Stimulated activated CD8-positive, alpha-beta memory T cell treated with anti-CD3 and anti-CD28 coated beads, Interleukin-4, amount 100 ng/mL, for 24 hours (primary cell): ENCODE data around the gene NSMCE1.

Experiments
- DNase-seq: peaks from one replicate; pipeline ENCODE4 v3.0.0-alpha.2; 2020; ENCODE audit warnings: low read depth

NSMCE1 gene

DNA sequence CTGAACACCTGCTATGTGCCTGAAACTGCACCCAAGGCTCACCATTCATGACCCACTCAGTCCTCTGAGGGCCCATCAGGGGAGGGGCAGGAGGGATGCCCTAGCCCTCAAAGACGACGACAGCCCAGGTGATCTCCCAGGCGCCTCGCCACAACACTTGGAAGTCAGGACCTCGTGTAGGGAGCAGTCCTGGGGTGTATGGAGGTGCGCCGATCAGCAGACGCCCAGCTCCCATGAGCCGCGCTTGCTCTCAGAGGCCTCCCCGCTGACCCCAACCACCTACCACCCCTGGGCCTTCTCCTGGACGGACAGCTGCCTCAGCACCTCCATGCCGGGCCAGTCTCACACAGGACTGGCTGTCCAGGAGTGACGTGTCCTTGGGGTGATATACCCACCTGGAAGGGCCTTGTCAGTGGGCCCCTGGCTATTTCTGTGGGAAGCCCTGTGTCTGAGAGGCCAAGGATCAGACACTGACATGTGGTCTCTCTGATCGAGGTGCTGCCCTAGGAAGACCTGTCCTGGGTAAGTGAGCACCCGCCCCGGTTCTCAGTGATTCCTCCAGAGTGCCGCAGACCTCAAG is 38.6 kb downstream of the NSMCE1 start:
- no peak for DNase-seq

DNA sequence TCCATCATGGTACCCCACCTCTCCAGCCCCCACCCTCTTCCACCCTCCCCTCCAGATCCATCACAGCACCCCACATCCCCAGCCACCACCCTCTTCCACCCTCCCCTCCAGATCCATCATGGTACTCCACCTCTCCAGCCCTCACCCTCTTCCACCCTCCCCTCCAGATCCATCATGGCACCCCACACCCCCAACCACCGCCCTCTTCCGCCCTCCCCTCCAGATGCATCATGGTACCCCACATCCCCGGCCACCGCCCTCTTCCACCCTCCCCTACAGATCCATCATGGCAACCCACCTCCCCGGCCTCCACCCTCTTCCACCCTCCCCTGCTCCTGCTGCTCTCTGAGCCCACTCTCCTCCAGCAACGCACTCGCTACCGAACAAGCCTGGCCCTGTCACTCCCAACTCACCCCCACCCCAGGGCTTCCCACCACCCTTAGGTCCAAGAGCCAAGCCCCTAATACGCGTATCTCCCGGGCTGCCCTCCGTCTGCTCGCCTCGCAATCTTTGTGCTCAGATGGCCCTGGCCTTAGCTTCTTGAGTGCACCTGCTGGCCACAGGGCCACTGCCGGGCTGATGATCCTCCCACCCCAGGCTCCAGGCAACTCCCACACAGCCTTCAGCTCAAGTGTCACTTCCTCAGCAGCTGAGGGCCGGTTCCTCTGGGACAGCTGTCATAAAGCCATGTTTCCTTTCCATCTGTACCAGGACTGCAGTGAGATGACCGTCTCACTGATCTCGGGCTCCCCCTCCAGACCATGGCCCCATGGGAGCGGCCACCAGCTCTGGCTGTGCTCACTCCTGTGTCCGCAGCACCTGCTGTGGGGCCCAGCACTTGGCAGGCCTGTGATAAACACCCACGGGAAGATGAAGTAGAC is 39.7 kb downstream of the NSMCE1 start:
- no peak for DNase-seq

DNA sequence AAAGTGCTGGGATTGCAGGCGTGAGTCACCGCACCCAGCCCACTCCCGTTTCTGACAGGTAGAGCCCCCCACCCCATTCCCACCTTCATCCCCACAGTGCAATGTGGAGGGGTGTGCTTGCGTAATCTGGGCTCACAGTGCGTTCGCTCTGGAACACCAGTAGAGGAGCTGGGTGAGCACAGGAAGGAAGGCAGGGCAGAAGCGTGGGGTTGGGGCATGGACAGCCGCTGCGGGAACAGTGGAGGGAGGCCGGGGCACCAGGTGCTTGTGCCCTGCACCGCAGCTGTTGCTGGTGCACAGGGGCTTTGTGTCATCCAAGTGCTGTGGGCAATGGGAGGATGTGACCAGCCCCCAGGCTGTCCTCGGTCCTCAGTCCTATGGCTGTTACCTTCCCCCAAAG is 40.5 kb downstream of the NSMCE1 start:
- no peak for DNase-seq

DNA sequence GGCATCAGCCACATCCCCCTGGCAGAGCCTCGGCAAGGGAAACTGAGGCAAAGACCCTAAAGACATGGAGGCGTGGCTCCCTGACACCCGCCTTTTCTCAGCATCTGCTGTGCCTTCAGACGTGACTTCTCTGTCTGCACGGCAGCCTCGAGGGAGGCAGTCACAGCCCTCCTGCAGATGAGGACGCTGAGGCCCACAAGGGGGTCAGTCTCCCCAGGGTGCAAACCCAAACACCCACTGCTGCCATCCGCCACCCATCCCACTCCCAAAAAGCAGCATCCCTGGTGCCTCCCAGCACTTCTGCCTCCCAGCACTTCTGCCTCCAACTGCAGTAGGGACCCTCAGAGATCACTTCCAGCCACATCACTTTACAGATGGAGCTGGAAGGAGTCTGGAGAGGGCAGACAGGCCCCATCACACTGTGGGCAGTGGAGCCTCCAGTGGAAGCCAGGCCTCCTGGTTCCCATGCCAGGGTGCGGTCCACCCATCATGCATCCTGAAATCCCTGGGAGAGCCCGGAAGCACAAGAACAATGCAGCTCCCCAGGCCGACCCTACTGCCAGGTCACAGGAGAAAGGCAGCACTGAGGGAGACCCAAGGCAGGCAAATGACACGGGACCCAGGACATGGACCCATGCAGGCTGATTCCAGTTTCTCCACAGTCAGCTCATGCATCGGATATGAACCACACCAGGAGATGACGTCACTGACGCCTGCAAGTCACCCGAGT is 41.4 kb downstream of the NSMCE1 start:
- no peak for DNase-seq

DNA sequence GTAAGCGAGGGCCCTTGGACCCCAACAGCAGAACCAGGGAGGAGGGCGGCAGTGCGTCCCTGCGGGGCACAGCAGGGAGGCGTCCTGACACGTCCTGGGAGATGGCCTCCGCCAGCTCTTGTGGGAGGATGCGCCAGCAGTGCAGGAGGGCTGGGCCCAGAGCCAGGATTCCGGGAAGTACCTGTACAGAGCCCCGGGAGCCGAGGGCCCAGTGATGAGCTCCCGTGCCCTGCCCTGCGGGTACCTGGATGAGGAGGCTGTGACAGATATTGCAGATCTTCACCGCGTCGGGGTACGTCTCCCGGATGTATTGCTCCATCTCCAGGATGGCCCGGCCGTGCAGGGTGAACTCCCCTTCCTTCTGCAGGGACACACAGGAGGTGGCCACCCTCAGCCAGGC is 42.1 kb downstream of the NSMCE1 start:
- DNase-seq: no peak

DNA sequence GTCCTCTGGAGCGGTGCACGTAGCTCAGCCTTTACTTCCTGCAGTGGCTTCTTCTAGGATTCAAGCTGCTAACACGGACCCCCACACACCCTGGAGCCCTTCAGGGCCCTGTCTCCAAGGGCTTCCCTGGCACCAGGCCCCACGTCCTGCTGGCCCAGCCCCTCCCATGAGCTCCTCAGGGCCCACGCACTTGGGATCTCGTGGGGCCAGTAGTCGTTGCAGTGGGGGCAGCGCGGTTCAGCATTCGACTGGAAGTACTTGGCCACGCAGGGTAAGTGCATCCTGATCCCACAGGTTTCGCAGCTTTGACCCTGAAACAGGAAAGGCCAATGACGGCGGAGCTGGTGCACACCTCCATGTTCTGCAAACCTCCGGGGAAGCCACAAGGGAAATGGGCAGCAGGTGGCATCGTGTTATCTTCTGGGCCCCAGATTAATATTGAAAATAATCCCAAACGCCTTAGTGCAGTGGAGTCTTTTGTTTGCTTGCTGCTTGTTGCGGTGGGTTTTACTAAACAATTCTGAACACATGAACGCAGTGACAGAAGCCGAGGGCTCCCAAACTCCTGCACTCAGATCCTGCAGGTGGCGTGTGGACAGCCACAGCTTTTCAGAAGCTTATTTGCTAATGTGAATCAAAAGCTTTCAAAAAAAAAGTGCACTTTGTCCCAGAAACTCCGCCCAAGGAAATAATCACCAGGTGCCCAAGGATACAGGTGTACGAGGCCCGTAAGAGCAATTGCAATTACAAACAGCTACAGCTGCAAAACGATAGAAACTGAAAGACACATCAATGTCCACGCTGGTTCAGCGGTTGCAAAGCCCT is 42.8 kb downstream of the NSMCE1 start:
- no peak for DNase-seq

DNA sequence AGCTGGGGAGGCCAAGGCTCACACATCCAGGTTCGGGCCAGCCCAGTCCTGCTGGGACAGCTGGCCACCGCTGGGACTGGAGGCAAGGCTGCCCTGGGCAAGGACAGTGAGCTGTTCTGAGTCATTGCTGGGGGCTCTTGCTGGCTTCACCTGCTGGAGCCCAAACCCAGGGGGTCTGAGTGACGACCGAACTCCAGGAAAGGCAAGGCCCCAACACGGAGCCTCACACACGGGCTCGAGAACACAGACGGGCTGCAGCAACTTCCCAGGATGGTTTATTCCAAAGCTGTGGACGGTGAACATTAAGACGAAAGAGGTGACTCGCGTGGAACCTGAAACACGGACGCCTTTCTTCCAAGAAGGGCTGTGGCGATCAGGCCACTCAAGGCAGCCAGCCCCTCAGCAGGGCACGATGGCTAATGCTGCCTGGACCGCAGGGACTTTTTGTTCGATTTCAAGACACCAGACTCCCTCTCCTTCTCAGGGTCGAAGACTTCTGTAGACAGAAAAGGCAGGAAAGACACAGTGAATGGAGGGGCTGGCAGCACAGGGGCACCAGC is 43.8 kb downstream of the NSMCE1 start:
- no peak for DNase-seq

DNA sequence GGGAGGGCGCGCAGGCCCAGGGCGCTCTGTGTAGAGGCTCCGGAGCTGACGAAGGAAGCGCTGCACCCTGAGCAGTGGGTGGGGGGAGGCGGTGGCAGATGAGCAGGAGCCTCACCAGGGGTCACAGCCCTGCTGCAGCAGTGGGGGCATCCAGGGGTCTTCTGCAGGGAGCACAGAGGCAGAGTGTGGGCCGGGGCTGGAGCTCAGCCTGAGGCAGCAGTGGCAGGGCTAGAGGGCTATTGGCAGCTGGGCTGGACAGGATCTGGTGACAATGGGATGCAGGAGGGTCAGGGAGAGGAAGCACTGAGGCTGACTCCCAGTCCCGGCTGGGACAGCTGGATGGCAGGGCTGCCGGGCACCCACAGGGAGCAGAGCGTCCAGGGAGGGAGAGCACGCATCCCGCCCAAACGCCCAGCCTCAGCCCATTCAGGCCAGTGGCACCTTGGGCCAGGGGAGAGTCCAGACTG is 44.3 kb downstream of the NSMCE1 start:
- DNase-seq: no peak

DNA sequence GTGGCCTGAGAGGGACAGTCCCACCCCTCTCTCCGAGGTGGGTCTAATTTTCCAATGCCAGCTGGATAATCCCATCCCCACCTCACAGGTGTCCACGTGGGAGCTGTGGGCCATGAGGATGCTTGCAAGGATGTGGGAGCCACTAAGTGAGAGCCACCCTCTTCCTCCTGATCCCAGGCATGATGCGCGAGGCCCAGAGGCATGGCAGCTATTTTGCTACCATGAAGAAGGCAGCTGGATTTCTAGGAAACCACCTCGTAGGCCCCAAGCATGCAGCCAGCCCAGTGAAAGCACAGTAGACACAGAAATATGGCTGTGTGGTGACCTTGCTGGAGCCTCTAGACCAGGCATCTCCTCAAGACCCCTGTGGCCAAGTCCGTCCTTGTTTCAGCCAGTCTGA is 44.9 kb downstream of the NSMCE1 start:
- no peak for DNase-seq

DNA sequence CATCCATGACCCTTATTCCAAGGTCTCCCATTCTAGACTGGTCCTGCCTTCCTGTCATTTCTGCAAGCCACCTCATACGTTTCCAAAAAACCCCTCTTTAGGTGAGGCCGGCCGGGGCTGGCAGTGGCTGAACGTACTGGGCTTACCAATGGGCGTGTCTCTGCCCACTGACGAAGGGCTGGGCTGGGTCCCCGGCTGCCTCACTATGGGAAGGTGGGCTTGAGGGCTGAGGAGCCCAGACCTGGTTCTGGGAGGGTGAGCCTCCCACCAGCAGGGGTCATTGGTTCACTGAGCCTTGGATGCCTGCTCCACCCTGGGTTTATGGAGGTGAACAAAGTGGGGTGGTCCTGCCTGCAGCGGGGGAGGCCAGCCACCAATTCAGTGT is 45.4 kb downstream of the NSMCE1 start:
- DNase-seq: no peak

DNA sequence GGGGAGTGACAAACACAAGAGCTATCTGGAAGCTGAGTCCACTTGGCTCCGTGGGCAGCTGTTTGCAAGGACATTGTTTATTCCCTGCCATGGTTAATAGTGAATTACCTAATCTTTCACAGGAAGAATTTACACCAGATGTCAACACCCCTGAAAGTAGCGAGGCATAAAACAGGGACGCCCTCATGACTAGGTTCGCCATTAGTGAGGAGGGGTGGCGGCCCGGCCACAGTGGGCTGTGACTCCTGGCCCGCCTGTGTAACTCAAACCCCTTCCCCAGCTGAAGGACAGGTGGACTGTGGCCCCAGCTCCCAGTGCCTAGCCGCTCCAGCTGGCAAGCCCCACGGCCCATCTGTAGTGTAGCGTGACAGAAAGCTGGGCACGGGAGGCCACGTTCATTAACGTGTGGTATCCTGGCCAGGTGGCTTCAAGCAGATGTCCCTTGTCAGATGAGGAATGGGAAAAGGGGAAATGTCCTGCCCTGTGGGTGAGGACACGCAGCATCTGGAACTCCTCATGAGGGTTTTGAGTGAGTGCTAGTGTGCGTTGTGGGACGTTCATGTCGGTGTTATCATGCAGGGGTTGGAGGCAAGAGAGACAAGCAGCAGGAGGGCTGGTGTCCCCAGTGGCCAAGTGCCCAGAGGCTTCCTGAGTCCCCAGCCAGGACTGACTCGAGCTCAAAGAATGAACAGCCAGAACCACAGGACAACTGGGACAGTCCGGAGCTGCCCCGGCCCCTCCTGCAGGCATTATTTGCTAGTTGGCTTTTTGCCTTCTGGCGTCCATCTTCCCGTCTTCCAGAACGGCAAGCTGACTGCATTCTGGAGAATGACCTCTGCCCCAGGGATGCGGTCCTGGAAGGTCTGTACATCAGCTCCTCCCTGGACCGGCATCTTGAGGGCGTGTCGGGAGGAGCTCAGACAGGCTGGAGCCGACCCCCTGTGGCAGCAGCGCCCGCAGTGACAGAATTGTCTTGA is 46.0 kb downstream of the NSMCE1 start:
- no peak for DNase-seq

DNA sequence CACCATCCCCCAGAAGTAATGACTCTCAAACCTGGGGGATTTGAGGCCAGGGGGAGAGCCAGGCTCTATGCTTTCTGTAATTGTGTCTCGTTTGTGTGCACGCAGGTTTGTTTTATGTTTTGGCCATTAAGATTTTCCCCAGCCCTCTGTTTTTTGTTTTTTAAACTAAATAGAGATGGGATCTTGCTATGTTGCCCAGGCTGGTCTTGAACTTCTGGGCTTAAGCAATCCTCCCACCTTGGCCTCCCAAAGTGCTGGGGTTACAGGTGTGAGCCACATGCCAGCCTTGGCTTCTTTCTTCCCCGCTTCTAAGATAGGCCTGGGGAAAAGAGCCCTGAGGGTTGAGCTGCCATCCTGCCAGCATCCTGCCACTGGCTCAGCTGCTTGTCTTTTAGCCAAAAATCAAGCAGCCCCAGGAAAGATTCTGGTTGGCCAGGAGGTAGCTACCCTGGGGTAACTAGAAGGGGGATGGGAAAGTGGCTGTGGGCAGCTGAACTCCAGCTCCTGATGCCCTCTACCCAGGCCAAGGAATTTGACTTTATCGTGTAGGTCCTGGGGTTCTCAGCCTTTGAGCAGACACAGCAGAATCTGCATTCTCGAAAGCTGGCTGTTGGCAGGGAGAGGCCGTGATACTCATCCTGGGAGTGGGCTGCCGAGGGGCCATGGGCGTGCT is 46.9 kb downstream of the NSMCE1 start:
- no peak for DNase-seq

DNA sequence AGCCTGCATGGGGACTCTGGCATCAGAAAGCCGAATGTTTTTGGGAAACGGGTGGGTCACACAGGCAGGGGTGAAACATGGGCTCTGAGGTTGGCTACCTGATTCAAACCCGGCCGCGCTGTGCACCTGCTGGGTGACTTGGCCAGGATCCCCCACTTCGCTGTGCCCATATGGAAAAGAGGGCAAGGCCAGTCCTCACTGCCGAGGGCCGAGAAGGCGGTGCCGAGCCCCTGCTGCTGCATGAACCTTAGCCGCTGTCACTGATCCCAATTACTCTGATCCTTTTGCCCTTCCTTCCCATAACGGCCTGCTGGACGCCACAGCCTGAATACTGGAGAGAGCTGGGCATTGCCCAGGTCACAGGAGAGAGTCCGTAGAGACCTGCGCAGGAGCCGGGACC is 47.6 kb downstream of the NSMCE1 start:
- no peak for DNase-seq

DNA sequence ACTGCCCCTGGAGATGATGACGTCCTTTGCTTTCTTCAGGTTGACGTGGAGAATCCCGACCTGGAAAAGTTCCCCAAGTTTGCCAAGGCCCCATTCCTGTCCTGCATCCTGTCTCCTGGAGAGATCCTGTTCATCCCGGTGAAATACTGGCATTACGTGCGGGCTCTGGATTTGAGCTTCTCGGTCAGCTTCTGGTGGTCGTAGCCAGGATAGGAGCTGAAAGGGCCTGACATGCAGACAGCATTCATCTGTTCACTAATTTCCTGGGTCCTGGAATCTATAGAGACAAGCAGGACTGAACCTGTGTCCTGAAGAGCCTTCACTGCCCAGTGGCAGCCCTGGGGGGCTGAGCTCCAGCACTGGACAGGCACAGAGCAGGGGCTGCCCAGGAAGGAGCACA is 48.0 kb downstream of the NSMCE1 start:
- DNase-seq: no peak

DNA sequence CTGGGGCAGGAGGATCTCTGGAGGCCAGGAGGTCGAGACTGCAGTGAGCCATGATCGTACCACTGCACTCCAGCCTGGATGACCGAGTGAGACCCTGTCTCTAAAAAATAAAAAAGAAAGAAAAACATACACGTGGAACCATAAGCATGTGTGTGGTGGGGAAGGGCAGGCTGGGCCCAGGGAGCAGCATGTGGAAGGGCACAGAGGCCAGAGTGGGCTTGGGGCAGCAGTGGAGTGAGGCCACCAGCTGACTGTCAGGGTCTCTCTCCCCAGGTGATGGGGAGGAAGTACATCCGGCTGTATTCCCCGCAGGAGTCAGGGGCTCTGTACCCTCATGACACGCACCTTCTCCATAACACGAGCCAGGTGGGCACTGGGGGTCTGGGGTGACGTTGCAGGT is 48.5 kb downstream of the NSMCE1 start:
- no peak for DNase-seq

DNA sequence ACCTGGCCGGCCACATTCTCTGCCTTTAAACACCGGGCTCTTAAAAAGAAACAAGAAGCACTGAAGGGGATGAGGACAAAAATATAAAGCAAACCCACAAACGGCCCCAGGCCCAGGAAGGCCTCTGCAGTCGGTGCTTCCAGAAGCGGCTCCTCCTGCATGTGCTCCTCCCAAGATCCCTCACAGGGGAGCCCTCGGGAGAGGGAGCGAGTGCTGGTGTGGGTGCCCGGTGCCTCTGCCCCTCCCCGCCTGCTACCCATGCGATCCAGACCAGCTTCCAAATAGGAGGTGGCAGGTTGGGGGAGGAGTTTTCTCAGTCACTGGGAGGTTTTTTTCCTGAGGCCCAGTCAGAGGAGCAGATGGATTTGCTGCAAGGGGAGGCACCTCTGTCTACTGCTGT is 49.4 kb downstream of the NSMCE1 start:
- DNase-seq: no peak

DNA sequence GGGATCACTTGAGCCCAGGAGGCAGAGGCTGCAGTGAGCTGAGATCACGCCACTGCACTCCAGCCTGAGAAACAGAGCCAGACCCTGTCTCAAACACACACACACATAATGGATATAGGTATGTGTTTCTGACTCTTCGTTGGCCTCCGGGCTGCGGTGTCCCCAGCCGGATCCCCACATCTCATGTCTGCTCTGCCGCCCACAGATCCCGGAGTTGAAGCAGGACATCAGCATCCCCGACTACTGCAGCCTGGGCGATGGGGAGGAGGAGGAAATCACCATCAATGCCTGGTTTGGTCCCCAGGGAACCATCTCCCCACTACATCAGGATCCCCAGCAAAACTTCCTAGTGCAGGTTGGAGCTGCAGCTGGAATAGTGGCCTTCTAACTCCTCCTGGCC is 49.8 kb downstream of the NSMCE1 start:
- DNase-seq: no peak

DNA sequence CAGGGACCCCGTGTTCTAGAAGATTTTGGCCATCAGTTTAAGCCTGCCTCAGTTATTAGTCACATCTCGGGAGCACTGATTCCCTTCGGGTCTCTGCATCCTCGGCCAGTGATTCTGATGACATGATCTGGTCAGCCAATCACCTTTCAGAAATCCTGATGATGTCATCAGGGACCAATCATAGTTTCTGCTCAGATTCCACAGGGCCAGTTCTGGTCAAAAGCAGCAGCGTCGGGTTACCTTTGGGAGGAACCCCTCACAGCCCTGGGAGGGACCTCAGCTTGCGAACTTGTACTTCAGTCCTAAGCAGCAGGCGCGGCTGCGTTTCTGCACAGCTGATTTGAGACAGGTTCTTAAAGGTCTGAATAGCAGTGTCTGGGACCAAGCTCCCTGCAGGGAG is 51.3 kb downstream of the NSMCE1 start:
- DNase-seq: no peak

DNA sequence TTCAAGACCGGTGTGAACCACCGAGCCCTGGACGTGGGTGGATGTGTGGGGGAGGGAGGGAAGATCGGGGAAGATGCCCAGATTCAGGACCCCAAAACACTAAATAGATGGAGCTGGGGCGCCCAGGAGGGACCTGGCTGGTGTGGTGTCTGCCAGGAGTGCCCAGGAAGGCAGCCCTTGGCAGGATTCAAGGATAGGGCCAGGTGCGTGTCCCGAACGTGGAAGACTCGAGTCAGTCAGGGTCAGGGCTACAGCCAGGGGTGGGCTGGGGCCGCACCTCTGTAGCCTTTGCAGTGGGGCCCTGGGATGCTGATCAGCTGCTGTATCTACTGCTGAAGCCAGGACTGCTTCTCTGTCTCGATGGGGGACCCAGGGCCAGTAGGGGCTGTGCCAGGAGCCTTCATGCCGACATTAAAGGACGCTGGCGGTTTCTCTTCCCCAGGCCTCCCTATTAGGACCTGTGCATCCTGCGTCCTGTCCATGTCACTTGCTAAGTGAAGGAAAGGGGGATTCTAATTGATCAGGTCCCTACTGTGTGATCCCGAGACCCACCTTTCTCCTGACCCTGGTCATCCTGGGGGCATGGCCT is 52.2 kb downstream of the NSMCE1 start:
- no peak for DNase-seq

DNA sequence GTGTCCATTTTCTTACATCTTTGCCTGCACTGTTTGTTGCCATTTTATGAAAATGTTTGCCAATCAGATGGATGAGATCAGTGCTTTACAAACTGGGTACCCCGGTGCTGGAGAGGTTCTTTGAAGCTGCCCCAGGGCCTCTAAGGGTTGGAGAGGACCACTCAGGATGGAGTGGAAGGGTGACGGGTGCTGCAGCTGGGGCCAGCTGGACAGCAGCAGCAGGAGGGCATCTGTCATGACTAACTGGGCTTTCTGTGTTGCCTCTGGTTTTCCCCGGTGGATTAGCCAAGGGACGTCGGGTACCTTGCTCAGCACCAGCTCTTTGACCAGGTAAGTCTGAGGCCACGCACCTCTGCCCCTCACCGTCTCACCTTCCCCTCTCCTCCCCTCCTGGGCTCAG is 52.9 kb downstream of the NSMCE1 start:
- no peak for DNase-seq
